Measurements from ENCODE around the gene PEPD.

The PEPD gene

GRCh38 chr19:33405254-33405552 lies 116.4 kb downstream of the PEPD start:
- Mint-ChIP-seq H3K36me3 (no peaks in the 10 kb centered on the region), H3K4me1 (peaks cover 2% of the 10 kb centered on the region), H3K27me3 (no peaks in the 10 kb centered on the region), H3K9me3 (no peaks in the 10 kb centered on the region), H3K4me3 (no peak overlapping the region), H3K27ac (no peak overlapping the region)
- ATAC-seq (ENCODE audit: low read depth) (no peak), DNase-seq (ENCODE audit: low spot score in 2 of 2) (no peak)

GRCh38 chr19:33404506-33405253 lies 116.9 kb downstream of the PEPD start:
- no peaks in the 10 kb centered on the region for H3K36me3 Mint-ChIP-seq
- DNase-seq (ENCODE audit: low spot score in 2 of 2) = no peak
- ATAC-seq (ENCODE audit: low read depth) = no peak
- peaks cover 2% of the 10 kb centered on the region for H3K4me1 Mint-ChIP-seq
- H3K27ac Mint-ChIP-seq = no peak overlapping the region
- no peaks in the 10 kb centered on the region for H3K27me3 Mint-ChIP-seq
- H3K4me3 Mint-ChIP-seq = no peak overlapping the region
- H3K9me3 Mint-ChIP-seq = no peaks in the 10 kb centered on the region

- ATAC-seq (ENCODE audit: low read depth) = no peak
- H3K27me3 Mint-ChIP-seq = no peaks in the 10 kb centered on the region
- no peaks in the 10 kb centered on the region for H3K36me3 Mint-ChIP-seq
- H3K4me1 Mint-ChIP-seq = peaks cover 2% of the 10 kb centered on the region
- no peak overlapping the region for H3K4me3 Mint-ChIP-seq
- no peak for DNase-seq (ENCODE audit: low spot score in 2 of 2)
- H3K27ac Mint-ChIP-seq = no peak overlapping the region
- no peaks in the 10 kb centered on the region for H3K9me3 Mint-ChIP-seq
Observed at GRCh38 chr19:33403973-33404304, 117.7 kb downstream of the PEPD start.

- H3K27ac Mint-ChIP-seq = no peak overlapping the region
- peaks cover 2% of the 10 kb centered on the region for H3K4me1 Mint-ChIP-seq
- DNase-seq (ENCODE audit: low spot score in 2 of 2) (no peak), ATAC-seq (ENCODE audit: low read depth) (no peak)
- no peaks in the 10 kb centered on the region for H3K36me3 Mint-ChIP-seq
- no peaks in the 10 kb centered on the region for H3K9me3 Mint-ChIP-seq
- no peak overlapping the region for H3K4me3 Mint-ChIP-seq
- no peaks in the 10 kb centered on the region for H3K27me3 Mint-ChIP-seq
Observed at GRCh38 chr19:33403221-33403972, 118.2 kb downstream of the PEPD start.

- H3K4me1 Mint-ChIP-seq = peaks cover 2% of the 10 kb centered on the region
- DNase-seq (ENCODE audit: low spot score in 2 of 2) (no peak), ATAC-seq (ENCODE audit: low read depth) (no peak)
- no peaks in the 10 kb centered on the region for H3K9me3 Mint-ChIP-seq
- H3K27me3 Mint-ChIP-seq = no peaks in the 10 kb centered on the region
- H3K27ac Mint-ChIP-seq = no peak overlapping the region
- no peaks in the 10 kb centered on the region for H3K36me3 Mint-ChIP-seq
- H3K4me3 Mint-ChIP-seq = no peak overlapping the region
Observed at GRCh38 chr19:33402421-33403220, 119.0 kb downstream of the PEPD start.

GRCh38 chr19:33401683-33402420 lies 119.7 kb downstream of the PEPD start:
- no peak overlapping the region for H3K27ac Mint-ChIP-seq
- DNase-seq (ENCODE audit: low spot score in 2 of 2) (no peak), ATAC-seq (ENCODE audit: low read depth) (no peak)
- H3K36me3 Mint-ChIP-seq = no peaks in the 10 kb centered on the region
- H3K4me1 Mint-ChIP-seq = peaks cover 2% of the 10 kb centered on the region
- H3K27me3 Mint-ChIP-seq = no peaks in the 10 kb centered on the region
- no peaks in the 10 kb centered on the region for H3K9me3 Mint-ChIP-seq
- H3K4me3 Mint-ChIP-seq = no peak overlapping the region

GRCh38 chr19:33400856-33401682 lies 120.5 kb downstream of the PEPD start:
- ATAC-seq (ENCODE audit: low read depth) = no peak
- DNase-seq (ENCODE audit: low spot score in 2 of 2) = no peak
- Mint-ChIP-seq H3K4me3 (no peak overlapping the region), H3K27ac (no peak overlapping the region), H3K4me1 (peaks cover under 1% of the 10 kb centered on the region), H3K36me3 (no peaks in the 10 kb centered on the region), H3K27me3 (no peaks in the 10 kb centered on the region), H3K9me3 (no peaks in the 10 kb centered on the region)

- Mint-ChIP-seq H3K4me1 (no peaks in the 10 kb centered on the region), H3K27ac (no peak overlapping the region), H3K27me3 (no peaks in the 10 kb centered on the region), H3K4me3 (no peak overlapping the region), H3K9me3 (no peaks in the 10 kb centered on the region), H3K36me3 (no peaks in the 10 kb centered on the region)
- ATAC-seq (ENCODE audit: low read depth) (no peak), DNase-seq (ENCODE audit: low spot score in 2 of 2) (no peak)
Observed at GRCh38 chr19:33399745-33400681, 121.6 kb downstream of the PEPD start.

- H3K4me1 Mint-ChIP-seq = no peaks in the 10 kb centered on the region
- H3K4me3 Mint-ChIP-seq = no peak overlapping the region
- DNase-seq (ENCODE audit: low spot score in 2 of 2) (no peak), ATAC-seq (ENCODE audit: low read depth) (no peak)
- no peaks in the 10 kb centered on the region for H3K27me3 Mint-ChIP-seq
- H3K9me3 Mint-ChIP-seq = no peaks in the 10 kb centered on the region
- no peak overlapping the region for H3K27ac Mint-ChIP-seq
- no peaks in the 10 kb centered on the region for H3K36me3 Mint-ChIP-seq
Observed at GRCh38 chr19:33399081-33399744, 122.4 kb downstream of the PEPD start.

- no peaks in the 10 kb centered on the region for H3K4me1 Mint-ChIP-seq
- H3K36me3 Mint-ChIP-seq = no peaks in the 10 kb centered on the region
- H3K4me3 Mint-ChIP-seq = no peak overlapping the region
- H3K9me3 Mint-ChIP-seq = no peaks in the 10 kb centered on the region
- H3K27ac Mint-ChIP-seq = no peak overlapping the region
- DNase-seq (ENCODE audit: low spot score in 2 of 2) (no peak), ATAC-seq (ENCODE audit: low read depth) (no peak)
- no peaks in the 10 kb centered on the region for H3K27me3 Mint-ChIP-seq
Observed at GRCh38 chr19:33398361-33399060, 123.1 kb downstream of the PEPD start.

GRCh38 chr19:33397536-33398360 lies 123.8 kb downstream of the PEPD start:
- no peak overlapping the region for H3K27ac Mint-ChIP-seq
- no peaks in the 10 kb centered on the region for H3K4me1 Mint-ChIP-seq
- no peak for DNase-seq (ENCODE audit: low spot score in 2 of 2)
- no peak overlapping the region for H3K4me3 Mint-ChIP-seq
- H3K27me3 Mint-ChIP-seq = no peaks in the 10 kb centered on the region
- no peaks in the 10 kb centered on the region for H3K36me3 Mint-ChIP-seq
- ATAC-seq (ENCODE audit: low read depth) = no peak
- no peaks in the 10 kb centered on the region for H3K9me3 Mint-ChIP-seq

Data from memory B cell (primary cell).